Activated CD4-positive, alpha-beta memory T cell treated with anti-CD3 and anti-CD28 coated beads for 36 hours (primary cell): Measurements from ENCODE around the gene ZRANB1. TPM values are rescaled to one million over a fixed set of nuclear protein-coding genes. Genes with fewer than 3 reads are reported as not detected.

Source experiments
- CTCF ChIA-PET: fragments of 350-600 bp; sonication (Branson Sonifier 250); formaldehyde crosslinking; loops from one replicate; lab custom pipeline; 2021; ENCODE audit warnings: antibody characterized with exemption, inconsistent platforms; lab: Charles Lee
- POLR2A ChIA-PET: fragments of 350-600 bp; sonication (Branson Sonifier 250); formaldehyde crosslinking; loops from one replicate; lab custom pipeline; 2021; ENCODE audit warnings: antibody characterized with exemption; lab: Charles Lee
- DNase-seq: peaks from one replicate; pipeline ENCODE4 v3.0.0-alpha.2; 2020
- H3K27ac Mint-ChIP-seq: one replicate; pipeline ENCODE4 v1.8.0; 2021; ENCODE audit warnings: mixed read lengths
- H3K27me3 Mint-ChIP-seq: one replicate; pipeline ENCODE4 v1.8.0; 2021; ENCODE audit warnings: mixed read lengths
- H3K36me3 Mint-ChIP-seq: one replicate; pipeline ENCODE4 v1.8.0; 2021; ENCODE audit warnings: mixed read lengths
- H3K4me1 Mint-ChIP-seq: one replicate; pipeline ENCODE4 v1.8.0; 2021; ENCODE audit warnings: low read depth, mixed read lengths
- H3K4me3 Mint-ChIP-seq: one replicate; pipeline ENCODE4 v1.8.0; 2021; ENCODE audit warnings: mild to moderate bottlenecking, mixed read lengths
- H3K9me3 Mint-ChIP-seq: one replicate; pipeline ENCODE4 v1.8.0; 2021; ENCODE audit warnings: mixed read lengths
- intact Hi-C: fragments of 100-400 bp; cut with micrococcal nuclease; formaldehyde crosslinking; loops from one replicate; pipeline ENCODE4 v1.15.1; 2023
- microRNA-seq: library from miRNA; unstranded; fragments of <30 nt; microRNA quantifications from one replicate; pipeline ENCODE4 v1.2.0, GENCODE V29; 2022; ENCODE audit warnings: borderline number of aligned reads, borderline microRNAs expressed, borderline replicate concordance
- total RNA-seq, 2 experiments: library from RNA; stranded (reverse); gene quantifications; one replicate each; pipeline ENCODE4 v1.2.3, GENCODE V29; 2021

Gene ZRANB1
- total RNA-seq, 2 experiments from 2014 or later, result 10.5 to 10.8 TPM

GRCh38 chr10:125032474-125033020 is 90.6 kb downstream of the ZRANB1 start:
- POLR2A ChIA-PET, result no interaction called here
- Mint-ChIP-seq H3K36me3 (no peaks in the 10 kb centered on the region), H3K9me3 (no peaks in the 10 kb centered on the region), H3K4me1 (no peaks in the 10 kb centered on the region), H3K27me3 (peaks cover 13% of the 10 kb centered on the region), H3K4me3 (no peak overlapping the region), H3K27ac (no peak overlapping the region)
- intact Hi-C loops, result no loop called here
- DNase-seq, result no peak
- CTCF ChIA-PET, result interaction anchor here (1.3 kb wide), 1 partner anchor 15 kb away, joined by 3 read pairs; no protein-coding TSS in a partner anchor

- DNase-seq, result no peak
- Mint-ChIP-seq H3K9me3 (no peaks in the 10 kb centered on the region), H3K4me3 (no peak overlapping the region), H3K4me1 (no peaks in the 10 kb centered on the region), H3K36me3 (no peaks in the 10 kb centered on the region), H3K27me3 (peaks cover 13% of the 10 kb centered on the region), H3K27ac (no peak overlapping the region)
- intact Hi-C loops, result no loop called here
- ChIA-PET POLR2A (no interaction called here), CTCF (interaction anchor here (0.6 to 1.5 kb wide), 3 partner anchors 9 to 15 kb away, joined by 3 to 5 read pairs (median 3); no protein-coding TSS in a partner anchor)
These were observed 91.4 kb downstream of the ZRANB1 start for GRCh38 chr10:125033146-125033924.

- Mint-ChIP-seq H3K4me1 (no peaks in the 10 kb centered on the region), H3K9me3 (no peaks in the 10 kb centered on the region), H3K27me3 (peaks cover 11% of the 10 kb centered on the region), H3K27ac (no peak overlapping the region), H3K4me3 (no peak overlapping the region), H3K36me3 (no peaks in the 10 kb centered on the region)
- CTCF ChIA-PET, result interaction anchor here (1.3 to 1.5 kb wide), 2 partner anchors 8 to 13 kb away, joined by 5 read pairs; no protein-coding TSS in a partner anchor
- DNase-seq, result no peak
- intact Hi-C loops, result no loop called here
- POLR2A ChIA-PET, result no interaction called here
These were observed 92.8 kb downstream of the ZRANB1 start for GRCh38 chr10:125034675-125035074.

DNA sequence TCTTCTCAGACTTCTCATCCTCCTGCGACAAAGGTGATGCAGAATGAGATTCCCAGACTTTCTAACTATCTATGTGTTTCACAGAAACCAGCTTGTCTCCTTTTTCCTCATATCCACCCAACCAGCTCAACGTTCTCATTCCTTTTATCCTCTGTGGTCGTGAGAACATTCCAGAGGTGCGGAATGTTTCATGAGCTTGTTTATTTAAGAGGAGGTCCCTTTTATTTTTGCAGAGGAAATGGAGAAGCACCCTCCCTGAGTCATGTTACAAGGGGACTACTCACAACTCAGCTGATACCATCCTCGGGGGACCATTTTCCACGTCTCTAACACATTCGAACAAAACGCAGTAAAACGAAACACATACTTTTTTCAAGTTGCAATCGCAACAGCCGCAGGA is 93.2 kb downstream of the ZRANB1 start:
- Mint-ChIP-seq H3K4me3 (no peak overlapping the region), H3K4me1 (no peaks in the 10 kb centered on the region), H3K27me3 (peaks cover 11% of the 10 kb centered on the region), H3K27ac (no peak overlapping the region), H3K36me3 (no peaks in the 10 kb centered on the region), H3K9me3 (no peaks in the 10 kb centered on the region)
- intact Hi-C loops, result no loop called here
- no peak for DNase-seq
- ChIA-PET CTCF (interaction anchor here (1.3 kb wide), 1 partner anchor 13 kb away, joined by 5 read pairs; no protein-coding TSS in a partner anchor), POLR2A (no interaction called here)

DNA sequence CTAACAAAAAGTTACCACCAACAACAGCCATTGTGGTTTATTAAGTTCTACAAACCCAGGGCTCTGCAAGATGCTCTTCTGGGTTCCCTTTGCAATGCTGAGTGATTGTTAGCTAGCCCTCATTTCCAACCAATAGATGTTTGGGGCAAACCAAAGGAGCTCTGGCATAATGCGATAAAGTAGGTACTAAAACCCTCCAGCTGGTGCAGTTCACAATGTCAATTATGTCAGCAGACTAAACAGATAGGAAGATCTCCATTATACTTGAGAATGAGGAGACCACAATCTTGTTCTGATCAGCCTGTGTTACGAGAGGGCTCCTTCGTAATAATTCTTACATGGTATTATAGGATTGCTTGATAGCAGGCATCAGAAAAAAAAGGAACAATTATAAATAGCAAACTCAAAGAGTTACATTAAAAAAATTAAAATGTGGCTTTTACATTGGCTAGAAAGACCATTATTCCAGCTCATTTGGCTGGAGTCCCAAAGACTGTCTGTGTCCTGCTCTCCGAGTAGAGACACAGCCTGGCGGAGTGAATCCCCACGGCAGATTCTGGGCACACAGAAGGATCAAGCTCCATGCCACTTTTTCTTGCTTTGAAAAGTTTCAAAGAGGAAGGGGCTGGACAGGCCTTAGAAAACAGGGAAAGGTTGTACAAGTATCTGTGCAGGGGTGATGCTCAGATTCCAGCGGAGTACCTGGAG is 93.8 kb downstream of the ZRANB1 start:
- Mint-ChIP-seq H3K4me1 (no peaks in the 10 kb centered on the region), H3K27ac (no peak overlapping the region), H3K9me3 (no peaks in the 10 kb centered on the region), H3K27me3 (peaks cover 9% of the 10 kb centered on the region), H3K4me3 (no peak overlapping the region), H3K36me3 (no peaks in the 10 kb centered on the region)
- intact Hi-C loops, result no loop called here
- DNase-seq, result no peak
- CTCF ChIA-PET, result interaction anchor here (1.3 kb wide), 2 partner anchors 12 kb away, joined by 3 to 5 read pairs; no protein-coding TSS in a partner anchor
- POLR2A ChIA-PET, result no interaction called here

DNA sequence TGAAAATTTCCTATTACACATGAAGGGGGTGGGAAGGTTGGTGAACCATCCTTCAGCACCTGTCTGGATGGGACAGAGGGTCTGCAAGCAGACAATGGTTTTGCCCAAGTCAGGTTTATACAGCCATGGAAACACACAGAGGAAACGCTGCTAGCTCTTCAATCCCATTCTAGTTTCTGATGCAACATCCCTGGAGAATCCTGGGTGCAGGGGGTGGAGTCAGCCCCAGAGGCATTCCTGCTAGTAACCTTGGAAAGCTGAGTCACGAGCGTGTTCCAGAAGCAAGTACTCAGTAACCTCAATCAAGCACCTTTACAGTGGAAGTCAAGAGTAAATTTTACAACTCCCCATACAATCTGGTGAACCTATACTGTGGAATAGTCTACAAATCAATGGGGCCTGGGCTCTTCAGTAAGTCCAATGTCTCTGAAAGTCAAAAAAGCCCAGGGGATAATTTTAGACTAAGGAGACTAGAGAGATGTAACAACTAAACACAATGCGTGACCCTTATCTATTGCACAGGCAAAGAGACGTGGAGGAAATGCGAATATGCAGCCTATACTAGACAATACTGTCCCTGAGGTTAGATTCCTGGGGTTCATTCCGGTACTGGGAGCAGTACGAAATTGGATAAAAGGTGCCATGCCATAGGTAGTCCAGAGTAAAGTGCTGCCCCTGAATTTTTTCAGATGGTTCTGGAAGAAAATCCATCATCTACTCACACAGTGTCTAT is 95.4 kb downstream of the ZRANB1 start:
- Mint-ChIP-seq H3K9me3 (no peaks in the 10 kb centered on the region), H3K4me3 (no peak overlapping the region), H3K36me3 (no peaks in the 10 kb centered on the region), H3K4me1 (no peaks in the 10 kb centered on the region), H3K27ac (no peak overlapping the region), H3K27me3 (peaks cover 5% of the 10 kb centered on the region)
- intact Hi-C loops, result no loop called here
- ChIA-PET CTCF (interaction anchor here (0.9 to 1.3 kb wide), 3 partner anchors 11 to 22 kb away, joined by 3 to 4 read pairs (median 3); no protein-coding TSS in a partner anchor), POLR2A (no interaction called here)
- DNase-seq, result no peak

Small RNAs within 50 kb of the gene (microRNA-seq; reads per million reads assigned to microRNA genes)
- gene MIR4296, result not detected

Other genes starting within 250 kb of the ZRANB1 start
- 10 to 100 TPM; 25.3 to 25.5 TPM for gene FAM53B, start 197.7 kb upstream of the ZRANB1 start, total RNA-seq
- 10 to 100 TPM; 28.2 to 33.1 TPM for gene EEF1AKMT2, start 150.2 kb upstream of the ZRANB1 start, total RNA-seq
- 10 to 100 TPM; 17.5 to 17.8 TPM for gene ABRAXAS2, start 140.3 kb upstream of the ZRANB1 start, total RNA-seq
- gene CTBP2, start 218.4 kb downstream of the ZRANB1 start, total RNA-seq, result under 1 TPM; 0.27 to 0.29 TPM